ENCODE data around the gene TPP1. TPM values are rescaled to one million over a fixed set of nuclear protein-coding genes. Genes with fewer than 3 reads are reported as not detected.
A peak's percentile ranks its signal among the peaks of the same experiment; 100 is the strongest.

TPP1 gene
- total RNA-seq, 4 donors from 2014 or later = 44.4 to 71.5 (median 54.9) TPM

GRCh38 chr11:6570691-6571427, 48.4 kb downstream of the TPP1 start:
- Histone ChIP-seq H3K4me3 (peak overlapping the region in 3 of 4 donors; percentile 16 to 44 (median 36)), H3K4me1 (peaks cover 8 to 35% (median 23%) of the 10 kb centered on the region in 4 donors), H3K27ac (replicated peaks in 1 of 4) (no peak overlapping the region), H3K27me3 (no peaks in the 10 kb centered on the region), H3K36me3 (peaks cover 0 to 38% (median 7%) of the 10 kb centered on the region in 4 donors), H3K9me3 (no peaks in the 10 kb centered on the region)
- TF ChIP-seq EP300 (IDR thresholded peaks at IDR 0.05) = no peak
- TF ChIP-seq CTCF (IDR thresholded peaks at IDR 0.05) = peak in 1 of 3 experiments; percentile 10
- intact Hi-C loops (cut with DNase I) = no loop called here
- WGBS = 35% methylated on average over 9 of the region's 62 CpGs
- no peak for DNase-seq (ENCODE audit: extremely low spot score)

GRCh38 chr11:6569706-6570105, 49.5 kb downstream of the TPP1 start:
- 98% methylated on average over 5 of the region's 5 CpGs for WGBS
- Histone ChIP-seq H3K27me3 (no peaks in the 10 kb centered on the region), H3K4me1 (peaks cover 8 to 31% (median 21%) of the 10 kb centered on the region in 4 donors), H3K4me3 (no peak overlapping the region), H3K27ac (replicated peaks in 1 of 4) (no peak overlapping the region), H3K9me3 (no peaks in the 10 kb centered on the region), H3K36me3 (peaks cover 0 to 41% (median 8%) of the 10 kb centered on the region in 4 donors)
- no peak for DNase-seq (ENCODE audit: extremely low spot score)
- TF ChIP-seq CTCF (IDR thresholded peaks at IDR 0.05) = no peak
- no peak for TF ChIP-seq POLR2A (IDR thresholded peaks at IDR 0.05; ENCODE audit: low read depth)
- TF ChIP-seq EP300 (IDR thresholded peaks at IDR 0.05) = no peak
- TF ChIP-seq POLR2AphosphoS5 (IDR thresholded peaks at IDR 0.05) = no peak
- intact Hi-C loops (cut with DNase I) = no loop called here

- no peak overlapping the region for H3K4me3 ChIP-seq
- no peaks in the 10 kb centered on the region for H3K9me3 ChIP-seq
- H3K27me3 ChIP-seq = no peaks in the 10 kb centered on the region
- no peak overlapping the region for H3K27ac ChIP-seq (replicated peaks in 1 of 4)
- intact Hi-C loops (cut with DNase I) = no loop called here
- peaks cover 0 to 54% (median 16%) of the 10 kb centered on the region in 4 donors for H3K36me3 ChIP-seq
- no peak for TF ChIP-seq EP300 (IDR thresholded peaks at IDR 0.05)
- no peak for TF ChIP-seq CTCF (IDR thresholded peaks at IDR 0.05)
- TF ChIP-seq POLR2AphosphoS5 (IDR thresholded peaks at IDR 0.05) = no peak
- TF ChIP-seq POLR2A (IDR thresholded peaks at IDR 0.05; ENCODE audit: low read depth) = no peak
- DNase-seq (ENCODE audit: extremely low spot score) = peak; percentile 62
- H3K4me1 ChIP-seq = peaks cover 8 to 31% (median 21%) of the 10 kb centered on the region in 4 donors
- WGBS = 66% methylated on average over 4 of the region's 4 CpGs
Observed at GRCh38 chr11:6568191-6568918, 50.9 kb downstream of the TPP1 start.

GRCh38 chr11:6567371-6567745, 51.9 kb downstream of the TPP1 start:
- Histone ChIP-seq H3K27me3 (no peaks in the 10 kb centered on the region), H3K9me3 (no peaks in the 10 kb centered on the region)
- TF ChIP-seq EP300 (IDR thresholded peaks at IDR 0.05) (no peak), POLR2AphosphoS5 (IDR thresholded peaks at IDR 0.05) (no peak), POLR2A (IDR thresholded peaks at IDR 0.05; ENCODE audit: low read depth) (no peak), CTCF (IDR thresholded peaks at IDR 0.05) (no peak)

More at GRCh38 chr11:6567371-6567745, 51.9 kb downstream of the TPP1 start:
- Histone ChIP-seq H3K27ac (replicated peaks in 1 of 4) (no peak overlapping the region), H3K4me3 (no peak overlapping the region), H3K4me1 (peaks cover 8 to 28% (median 20%) of the 10 kb centered on the region in 4 donors), H3K36me3 (peaks cover 0 to 61% (median 18%) of the 10 kb centered on the region in 4 donors)
- no CpG with 5 or more reads among the region's 7 CpGs for WGBS
- peak; percentile 79 for DNase-seq (ENCODE audit: extremely low spot score)
- intact Hi-C loops (cut with DNase I) = no loop called here

All from esophagus muscularis mucosa (tissue), 4 donors.